Activated CD4-positive, alpha-beta T cell treated with anti-CD3 and anti-CD28 coated beads, Interleukin-2, Interleukin-6, amounts not matched to agents 100 ng/mL and 50 ng/mL, durations not matched to agents 16 hours and 8 hours (primary cell): ENCODE data around the gene TMEM132D.

Experiments
- DNase-seq: peaks from one replicate; pipeline ENCODE4 v3.0.0-alpha.2; 2020

The TMEM132D gene

DNA sequence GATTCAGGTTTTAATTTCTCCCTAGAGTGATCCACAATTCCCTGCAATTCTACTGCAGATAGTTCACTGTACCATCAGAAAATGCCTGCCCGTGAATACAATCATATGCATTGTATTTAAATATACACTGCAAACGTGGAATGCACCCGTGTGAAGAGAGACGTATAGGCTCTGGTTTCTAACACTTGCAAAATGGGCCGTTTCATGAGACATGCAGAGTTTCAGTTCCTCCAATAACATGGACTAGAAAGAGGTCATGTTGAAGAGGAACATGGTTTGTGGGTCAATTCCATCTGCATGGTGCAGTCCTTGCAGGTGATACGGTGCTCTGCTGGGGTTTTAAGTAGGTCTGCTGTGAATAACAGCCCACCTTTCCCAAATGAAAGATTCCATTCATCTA lies 373.3 kb downstream of the TMEM132D start:
- no peak for DNase-seq

DNA sequence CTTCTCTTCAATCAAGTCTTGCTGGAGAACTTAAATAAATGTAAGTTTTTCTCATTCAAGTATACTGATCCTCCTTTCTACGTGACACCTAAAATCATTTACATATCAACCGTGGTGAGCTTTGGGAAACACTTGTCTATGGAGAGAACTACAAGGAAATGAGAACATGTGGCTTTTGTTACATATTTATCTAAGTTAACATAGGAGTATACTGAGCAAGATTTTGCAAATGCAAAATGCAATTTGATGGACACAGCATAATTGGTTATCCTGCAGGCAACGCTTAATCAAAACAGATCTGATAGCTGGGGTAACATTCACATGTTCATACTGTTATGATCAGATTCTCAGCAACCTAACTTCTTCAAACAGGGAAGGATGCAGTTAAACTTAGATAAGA lies 376.3 kb downstream of the TMEM132D start:
- no peak for DNase-seq

DNA sequence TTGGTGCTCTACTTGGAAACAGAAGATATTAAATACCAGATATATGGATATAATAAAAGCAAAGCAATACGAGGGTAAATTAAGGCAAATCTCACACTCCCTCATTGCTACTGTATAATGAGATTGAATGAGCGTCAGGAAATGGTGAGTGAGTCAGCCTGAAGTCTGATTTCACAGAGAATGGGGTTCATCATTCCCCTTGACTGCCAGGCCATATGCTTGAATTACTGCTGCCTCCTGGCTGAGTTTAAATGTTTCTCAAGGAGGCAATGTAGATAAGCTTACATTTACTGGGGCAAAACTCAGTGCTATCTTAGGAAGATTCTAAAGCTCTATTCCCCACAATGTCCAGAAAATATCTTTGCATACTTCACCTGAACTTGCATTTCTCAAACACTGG lies 380.2 kb downstream of the TMEM132D start:
- no peak for DNase-seq

DNA sequence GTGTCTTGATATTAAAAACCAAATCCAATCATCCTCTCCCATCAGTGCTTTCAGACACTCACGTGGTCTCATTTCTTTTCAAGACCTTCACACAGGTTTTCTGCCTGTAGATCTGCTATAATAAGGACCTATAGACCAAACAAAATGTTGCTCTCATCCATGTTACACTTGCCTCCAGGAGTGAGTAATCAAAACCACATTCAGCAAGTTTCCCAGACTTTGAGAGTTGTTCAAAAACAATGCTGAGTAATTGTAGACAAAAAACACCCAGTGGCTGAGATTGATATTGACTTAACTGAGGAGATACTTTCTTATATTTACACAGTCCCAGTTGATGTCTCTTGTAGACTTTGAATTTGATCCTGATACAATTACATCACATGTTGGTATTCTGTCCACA lies 383.1 kb downstream of the TMEM132D start:
- DNase-seq = no peak

DNA sequence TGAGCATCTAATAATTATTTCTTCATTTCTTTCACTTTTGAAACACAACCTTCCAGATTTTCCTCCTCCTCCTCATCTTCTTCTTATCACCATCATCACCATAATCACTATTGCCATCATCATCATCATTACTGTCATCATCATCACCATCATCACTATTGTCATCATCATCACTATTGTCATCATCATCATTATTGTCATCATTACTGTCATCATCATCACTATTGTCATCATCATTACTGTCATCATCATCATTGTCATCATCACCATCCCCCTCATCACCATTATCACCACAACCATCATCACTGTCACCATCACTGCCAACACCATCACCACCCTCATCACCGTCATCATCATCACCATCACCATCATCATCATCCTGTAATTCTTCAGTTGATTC lies 400.0 kb downstream of the TMEM132D start:
- no peak for DNase-seq

DNA sequence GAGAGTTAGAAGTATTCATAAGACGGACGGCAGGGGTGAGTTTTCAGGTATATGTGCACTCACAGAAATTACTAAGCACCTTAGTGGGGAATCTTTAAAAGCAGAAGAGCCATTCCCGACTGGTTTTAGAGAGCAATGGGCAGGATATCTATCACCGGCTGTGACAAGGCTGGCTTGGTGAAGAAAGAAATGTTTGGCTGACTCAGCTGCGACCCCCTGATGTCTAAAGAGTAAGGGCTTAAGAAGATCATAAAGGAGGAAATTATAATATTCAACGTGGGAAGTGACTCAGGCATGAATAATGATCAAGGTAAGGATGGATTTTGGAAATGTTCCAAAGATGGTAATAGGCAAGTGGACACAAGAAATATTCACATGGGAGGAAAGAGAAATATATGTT lies 407.6 kb downstream of the TMEM132D start:
- DNase-seq = no peak

DNA sequence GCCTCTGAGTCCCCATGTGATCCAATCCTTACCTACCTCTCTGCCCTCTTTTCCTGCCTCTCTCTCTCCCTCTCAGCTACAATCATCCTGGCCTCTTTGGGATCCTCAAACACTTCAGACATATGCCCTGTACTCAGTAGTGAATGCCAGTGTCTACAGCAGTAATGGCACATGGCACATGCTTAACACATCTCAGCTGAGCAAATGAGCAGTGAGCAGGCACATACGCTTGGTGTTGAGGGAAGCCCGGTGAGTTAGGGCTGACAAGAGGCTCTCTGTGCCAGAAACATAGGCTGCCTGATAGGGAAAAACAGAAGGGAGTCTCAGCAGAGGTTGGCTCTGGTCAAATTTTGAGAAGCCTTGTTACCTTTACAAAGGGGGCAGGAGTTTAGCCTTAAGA lies 409.1 kb downstream of the TMEM132D start:
- DNase-seq = no peak

DNA sequence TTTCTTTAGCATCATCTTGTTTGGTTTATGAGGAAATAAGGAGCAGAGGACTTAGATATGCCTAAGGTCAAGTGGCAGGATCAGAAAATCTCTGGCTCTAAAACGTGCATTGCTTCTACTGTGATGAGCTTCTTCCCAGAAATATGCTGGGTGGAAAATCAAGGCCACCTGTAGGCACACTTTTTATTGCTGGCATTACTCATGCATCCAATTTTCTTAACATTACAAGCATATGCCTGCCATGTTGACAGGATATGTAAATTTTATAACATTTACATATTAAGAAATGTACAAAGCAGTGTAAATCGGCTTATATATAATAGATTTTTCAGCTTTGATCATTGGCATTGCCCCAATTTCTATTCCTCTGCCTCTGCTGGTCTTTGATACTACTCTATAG lies 409.6 kb downstream of the TMEM132D start:
- DNase-seq = no peak

DNA sequence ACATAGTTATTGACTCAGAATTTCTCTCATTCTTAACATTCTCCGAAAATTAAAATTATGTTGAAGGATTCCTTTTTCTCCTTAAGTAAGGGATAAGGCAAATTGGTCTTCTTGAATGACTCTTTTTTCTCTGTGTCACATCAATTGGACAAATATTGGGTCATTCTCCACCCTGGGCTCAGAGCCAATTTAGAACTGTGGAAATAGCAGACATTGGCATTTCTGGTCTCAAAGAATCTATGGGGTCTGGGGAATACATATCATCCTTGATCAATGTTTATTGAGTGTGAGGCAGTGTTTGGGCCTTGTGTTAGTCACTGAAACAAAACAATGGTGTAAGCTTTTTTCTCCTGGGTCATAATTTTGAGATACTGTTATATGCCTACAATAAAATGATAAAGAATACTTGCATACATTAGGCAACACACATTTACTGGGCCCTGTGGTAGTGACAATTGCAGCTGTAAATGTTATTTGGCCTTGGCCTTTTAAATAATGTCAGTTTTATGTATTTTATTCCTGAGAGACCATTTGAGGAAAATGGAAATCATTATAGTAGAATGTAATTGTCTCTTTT lies 414.6 kb downstream of the TMEM132D start:
- DNase-seq = no peak

DNA sequence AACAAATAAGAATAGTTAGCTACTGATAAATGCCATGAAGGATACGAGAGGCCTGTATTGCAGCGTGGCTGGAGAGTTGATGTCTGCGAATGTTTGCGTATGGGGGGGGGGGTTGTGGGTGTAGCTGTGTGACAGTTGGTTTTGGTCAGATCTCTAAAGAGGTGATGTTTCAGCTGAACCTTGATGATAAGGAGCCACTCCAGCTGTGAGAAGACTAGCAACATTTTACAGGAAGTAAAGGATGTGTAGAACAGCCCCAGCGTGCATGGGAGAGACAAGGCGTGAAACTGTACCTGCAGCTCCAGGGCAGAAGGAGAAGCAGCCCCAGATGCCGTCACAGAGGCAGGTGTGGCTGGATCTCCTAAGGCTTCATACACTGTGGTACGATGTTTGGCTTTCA lies 416.9 kb downstream of the TMEM132D start:
- no peak for DNase-seq

DNA sequence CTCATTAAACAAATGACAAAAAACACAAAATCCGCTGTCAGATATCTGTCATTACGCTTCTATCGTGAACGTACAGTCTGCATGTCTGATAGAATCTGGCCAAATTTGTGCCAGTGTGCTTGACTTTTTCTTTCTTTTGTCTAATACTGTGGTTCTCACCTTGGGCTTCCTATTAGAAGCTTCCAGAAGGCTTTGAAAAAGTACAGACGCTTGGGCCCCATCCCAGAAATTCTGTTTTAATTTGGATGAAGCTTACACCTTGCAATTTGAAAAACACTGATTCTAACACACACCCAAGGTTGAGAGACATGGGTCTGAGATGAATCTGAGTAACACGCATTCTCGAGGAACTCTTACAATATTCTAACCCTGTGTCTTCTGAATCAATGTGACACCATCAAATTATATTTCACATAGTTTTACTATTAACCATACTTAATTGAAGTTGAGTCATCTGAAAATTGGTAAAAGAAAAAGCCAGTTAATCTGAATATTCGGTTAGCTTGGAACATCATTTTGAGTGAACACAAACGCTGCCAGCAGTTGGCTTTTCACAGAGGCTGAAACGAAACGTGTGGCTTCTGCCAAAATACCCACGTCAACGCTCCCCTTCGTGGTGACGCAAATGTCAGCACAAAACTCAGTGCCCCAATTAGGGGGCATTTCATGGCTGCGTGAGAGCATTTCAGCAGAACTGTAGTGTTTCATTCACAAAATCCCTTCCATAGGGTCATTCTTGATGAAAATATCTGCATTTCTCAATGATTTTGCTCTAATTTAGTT lies 420.5 kb downstream of the TMEM132D start:
- DNase-seq = no peak

DNA sequence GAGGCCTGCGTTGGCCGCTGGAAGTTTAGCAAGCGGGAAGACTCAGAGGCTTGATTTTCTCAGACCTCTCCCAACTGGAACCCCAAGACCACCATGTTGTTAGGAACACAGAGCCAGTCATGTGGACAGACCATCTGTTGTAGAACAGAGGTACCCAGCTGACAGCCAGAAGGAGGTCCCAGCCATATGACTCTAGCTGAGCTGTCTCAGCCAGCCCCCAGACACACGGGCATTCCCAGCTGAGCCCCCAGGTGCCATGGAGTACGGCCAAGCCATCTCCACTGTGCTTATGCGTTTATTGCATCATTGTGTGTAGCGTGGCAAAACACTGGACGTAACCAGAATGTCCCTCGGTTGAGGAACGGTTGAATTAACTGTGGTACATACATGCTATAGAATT lies 421.9 kb downstream of the TMEM132D start:
- no peak for DNase-seq

DNA sequence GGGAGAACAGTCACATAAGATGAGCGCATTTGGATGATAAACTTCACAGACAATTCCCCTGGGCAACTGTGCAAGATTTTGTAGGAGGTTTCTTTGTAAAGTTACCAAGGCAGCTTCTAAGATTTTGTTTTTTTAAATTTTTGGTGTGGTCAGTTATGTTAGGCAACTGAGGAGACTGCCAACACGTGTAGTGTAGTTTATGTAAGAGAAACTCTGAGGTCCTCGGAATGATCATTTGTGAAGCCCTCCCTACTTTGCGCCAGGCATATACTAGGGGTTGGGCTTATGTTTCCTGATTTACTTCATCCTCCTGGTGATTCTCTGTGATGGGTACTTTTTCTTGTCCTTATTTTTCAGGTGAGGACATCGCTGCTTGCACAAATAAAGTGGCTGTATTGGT lies 433.6 kb downstream of the TMEM132D start:
- DNase-seq = no peak

DNA sequence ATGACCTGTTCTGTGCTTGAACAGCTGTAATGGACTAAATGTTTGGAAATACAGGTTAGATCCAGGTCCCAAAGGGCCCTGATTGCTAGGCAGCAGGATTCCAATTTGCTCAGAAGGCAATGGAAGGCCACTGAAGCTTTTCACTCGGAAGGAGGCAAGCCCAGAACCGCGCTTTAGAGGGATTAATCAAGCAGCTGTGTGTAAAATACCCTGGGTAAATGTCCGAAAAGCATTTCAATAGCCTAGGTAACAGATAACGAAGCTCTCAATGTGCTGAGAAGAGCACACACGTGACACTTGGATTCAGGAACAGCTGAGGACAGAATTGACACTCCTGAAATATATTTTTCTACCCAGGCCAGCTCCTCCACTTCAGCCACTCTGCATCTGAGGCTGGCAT lies 436.1 kb downstream of the TMEM132D start:
- DNase-seq = no peak

DNA sequence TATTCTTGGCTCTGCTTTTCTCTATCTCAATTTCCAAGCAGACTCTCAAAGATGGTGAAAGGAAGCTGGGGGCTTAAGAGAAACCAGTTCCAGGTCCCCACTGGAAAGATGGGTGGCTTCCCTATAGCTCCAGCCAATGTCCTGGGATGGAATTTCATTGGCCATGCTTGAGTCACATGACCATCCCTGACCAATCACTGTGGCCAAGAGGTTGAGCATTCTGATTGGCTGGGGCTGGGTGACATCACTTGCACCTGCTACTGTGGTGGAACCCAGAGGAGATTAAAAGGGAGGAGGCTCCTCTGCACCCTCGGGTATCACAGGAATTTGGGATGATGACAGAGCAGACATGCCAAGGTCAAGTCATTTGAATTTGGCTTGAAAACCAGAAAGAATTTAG lies 436.5 kb downstream of the TMEM132D start:
- no peak for DNase-seq

DNA sequence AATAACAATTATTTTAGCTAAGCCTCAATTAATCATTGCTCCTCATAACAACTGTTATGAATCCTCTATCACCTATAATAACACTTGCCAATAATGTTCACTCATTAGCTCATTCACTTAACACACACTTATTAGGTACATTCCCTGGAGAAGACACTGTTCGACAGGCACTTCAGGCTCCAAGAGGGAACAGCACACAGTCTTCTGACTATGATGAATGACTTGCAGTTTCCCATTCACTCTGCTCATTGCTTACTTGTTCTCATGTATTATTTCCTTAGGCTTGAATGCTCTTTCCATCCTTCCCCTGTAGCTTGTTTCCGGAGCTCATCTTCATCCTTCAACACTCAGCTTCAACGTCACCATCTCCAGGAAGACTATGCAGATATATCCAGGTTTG lies 437.3 kb downstream of the TMEM132D start:
- DNase-seq = no peak

DNA sequence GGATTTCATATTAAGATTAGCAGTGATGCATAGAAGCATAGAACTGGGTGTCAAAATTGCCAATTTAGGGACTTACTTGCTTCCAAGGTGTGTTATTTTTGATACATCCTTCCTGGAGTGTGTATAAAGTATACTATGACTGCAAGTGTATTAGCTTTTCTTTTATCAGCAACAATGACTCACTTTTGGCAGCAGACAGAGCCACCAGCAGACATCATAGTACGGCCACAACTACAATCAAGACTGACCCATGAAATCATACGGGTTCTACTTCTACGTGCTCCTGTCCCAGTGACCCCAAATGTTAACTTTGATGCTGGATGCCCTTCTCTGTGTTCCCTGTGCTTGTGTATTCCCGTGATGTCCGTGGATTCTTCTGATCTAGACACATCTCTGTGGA lies 443.9 kb downstream of the TMEM132D start:
- no peak for DNase-seq

DNA sequence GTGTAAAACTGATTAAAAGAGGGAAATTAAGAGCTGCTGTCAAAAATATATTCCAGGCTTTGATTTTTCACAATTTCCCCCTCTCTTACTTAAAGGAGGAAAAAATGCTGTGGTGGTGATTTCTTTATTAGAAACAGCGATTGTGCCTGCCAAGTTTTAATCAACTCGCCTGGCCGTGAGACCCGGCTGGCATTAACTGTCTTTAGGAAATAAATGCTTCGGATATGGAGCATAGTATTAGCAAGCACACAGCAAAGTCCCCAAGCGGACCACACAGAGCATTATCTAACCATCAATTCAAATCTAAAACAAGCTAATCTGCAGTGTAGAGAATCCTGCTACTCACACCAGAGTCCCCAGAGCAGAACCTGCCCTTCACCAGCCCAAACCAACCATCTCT lies 457.1 kb downstream of the TMEM132D start:
- DNase-seq = no peak

DNA sequence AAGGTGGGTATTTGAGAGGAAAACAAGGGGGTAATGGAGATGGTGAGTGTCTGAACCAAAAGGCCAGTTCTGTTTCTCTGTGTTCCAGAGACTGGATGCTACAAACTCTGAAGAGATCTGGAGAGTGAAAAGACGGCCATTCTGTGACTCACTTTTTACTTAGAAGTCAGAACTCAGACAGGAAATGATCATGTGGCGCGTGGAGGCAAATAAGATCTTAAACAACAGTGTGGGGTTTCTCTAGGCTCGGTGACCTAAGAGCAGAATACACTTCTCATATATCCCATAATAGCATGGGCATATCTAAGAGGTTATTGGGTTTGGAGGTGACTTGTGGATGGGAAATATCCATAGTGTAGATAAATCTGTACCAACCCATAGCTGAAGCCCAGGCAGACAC lies 463.5 kb downstream of the TMEM132D start:
- no peak for DNase-seq

DNA sequence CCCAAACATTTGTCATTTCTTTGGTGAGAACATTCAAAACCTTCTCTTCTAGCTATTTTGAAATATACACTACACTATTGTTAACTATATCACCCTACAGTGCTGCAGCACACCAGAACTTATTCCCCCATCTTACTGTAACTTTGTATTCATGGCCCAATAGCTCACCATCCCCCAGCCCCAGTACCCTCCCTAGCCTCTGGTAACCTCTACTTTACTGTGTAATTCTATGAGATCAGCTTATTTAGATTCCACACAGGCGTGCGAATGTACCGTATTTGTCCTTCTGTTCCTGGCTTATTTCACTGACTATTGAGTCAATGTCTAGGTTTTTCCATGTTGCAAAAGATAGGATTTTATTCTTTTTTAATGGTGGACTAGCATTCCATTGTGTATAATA lies 469.0 kb downstream of the TMEM132D start:
- DNase-seq = no peak

DNA sequence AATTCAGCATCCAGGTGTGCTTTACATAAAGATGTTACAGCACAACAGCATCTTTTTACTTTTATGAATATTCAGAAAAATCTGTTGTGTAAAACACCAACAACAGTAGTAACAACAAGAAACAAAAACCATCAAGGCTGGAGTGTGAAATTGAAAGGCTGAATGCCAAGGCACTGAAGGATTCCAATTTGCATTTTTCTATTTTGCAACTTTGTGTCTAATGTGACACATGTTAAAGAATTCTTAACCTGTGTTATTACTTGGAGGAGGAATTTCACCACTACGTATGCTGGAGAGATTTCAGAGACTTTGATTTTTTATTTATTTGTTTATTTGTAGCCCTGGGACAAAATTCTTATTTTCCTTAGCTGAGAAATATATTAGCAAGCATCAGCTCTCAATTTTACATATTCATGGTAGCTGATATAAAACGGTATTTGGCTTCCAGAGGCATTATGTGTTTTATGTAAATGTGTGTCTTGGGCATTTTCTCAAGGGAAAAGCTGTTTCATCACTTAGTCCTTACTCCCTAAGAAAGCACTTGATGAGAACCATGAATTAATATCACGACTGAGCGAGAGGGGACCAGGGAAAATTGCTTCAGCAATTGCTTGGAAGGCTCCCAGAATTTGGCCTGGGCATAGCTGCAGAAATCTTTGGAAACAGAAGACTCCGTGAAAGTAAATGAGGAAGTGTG lies 475.4 kb downstream of the TMEM132D start:
- no peak for DNase-seq

DNA sequence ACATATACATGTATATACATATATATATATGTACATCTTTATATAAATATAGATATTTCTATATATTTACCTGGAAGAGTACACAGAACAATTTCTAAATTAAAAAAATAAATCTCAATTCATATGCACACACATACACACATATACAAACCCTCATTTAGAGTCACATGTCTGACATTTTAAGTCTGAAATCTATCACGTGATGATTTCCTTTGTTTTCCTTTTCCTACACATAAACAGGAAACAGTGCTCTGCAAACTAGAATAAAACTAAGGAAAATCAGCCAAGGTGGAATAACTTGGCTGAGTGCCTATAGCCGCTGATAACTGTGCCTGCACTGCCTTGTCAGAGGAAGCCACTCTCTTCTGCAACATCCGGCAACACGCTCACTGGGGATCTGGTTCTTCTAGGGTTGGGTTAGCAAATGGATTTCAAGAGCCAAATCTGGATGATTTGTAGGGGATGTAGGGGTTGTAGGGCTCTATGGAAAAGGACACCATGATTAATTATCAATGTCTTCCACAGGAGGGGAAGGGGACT lies 480.7 kb downstream of the TMEM132D start:
- no peak for DNase-seq

DNA sequence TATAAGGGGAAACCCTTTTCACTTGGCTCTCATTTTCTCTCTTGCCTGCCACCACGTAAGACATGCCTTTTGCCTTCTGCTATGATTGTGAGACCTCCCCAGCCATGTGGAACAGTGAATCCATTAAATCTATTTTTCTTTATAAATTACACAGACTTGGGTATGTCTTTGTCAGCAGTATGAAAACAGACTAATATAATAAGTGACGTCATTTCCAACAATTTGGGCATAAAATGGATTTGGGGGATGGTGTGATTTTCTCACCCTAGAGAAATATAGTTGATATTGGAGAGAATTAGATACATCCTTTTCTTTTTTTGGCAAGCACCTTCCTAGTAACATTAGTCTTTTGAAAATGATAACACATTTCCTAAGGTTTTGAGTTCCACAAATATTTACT lies 490.5 kb downstream of the TMEM132D start:
- no peak for DNase-seq

DNA sequence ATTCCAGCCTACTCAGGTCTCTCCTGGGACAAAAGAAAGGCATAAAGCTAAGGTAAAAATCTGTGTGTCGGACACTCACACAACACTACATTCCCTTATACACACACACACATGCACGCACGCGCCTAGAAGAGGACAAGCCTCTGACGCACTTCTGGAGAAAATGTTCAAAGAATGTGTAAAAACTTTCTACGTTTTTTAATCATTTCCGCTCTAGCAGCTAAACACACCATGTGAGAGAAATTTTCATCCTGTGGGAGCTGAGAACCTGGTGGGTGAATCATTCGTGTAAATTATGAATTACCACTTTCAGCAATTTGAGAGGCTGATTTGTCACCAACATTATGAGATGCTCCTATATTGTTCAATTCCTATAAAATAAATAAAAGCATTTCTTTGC lies 494.5 kb downstream of the TMEM132D start:
- DNase-seq = no peak
